Astrocyte (in vitro differentiated cells and primary cell): ENCODE results near the gene HSD17B2.
A peak's percentile ranks its signal among the peaks of the same experiment; 100 is the strongest.

Source experiments
- EZH2 ChIP-seq: IDR thresholded peaks from 2 replicates; pipeline ENCODE4 v1.6.1; 2012; ENCODE audit warnings: mild to moderate bottlenecking, low read length, inconsistent platforms; ENCODE audit not compliant: insufficient read depth
- TF ChIP-seq, protein P1 (sequence below): IDR thresholded peaks from 2 replicates; pipeline ENCODE4 v1.5.1; 2011; ENCODE audit warnings: low read depth, mild to moderate bottlenecking, inconsistent platforms, low read length, moderate library complexity; ENCODE audit not compliant: insufficient read depth

DNA sequence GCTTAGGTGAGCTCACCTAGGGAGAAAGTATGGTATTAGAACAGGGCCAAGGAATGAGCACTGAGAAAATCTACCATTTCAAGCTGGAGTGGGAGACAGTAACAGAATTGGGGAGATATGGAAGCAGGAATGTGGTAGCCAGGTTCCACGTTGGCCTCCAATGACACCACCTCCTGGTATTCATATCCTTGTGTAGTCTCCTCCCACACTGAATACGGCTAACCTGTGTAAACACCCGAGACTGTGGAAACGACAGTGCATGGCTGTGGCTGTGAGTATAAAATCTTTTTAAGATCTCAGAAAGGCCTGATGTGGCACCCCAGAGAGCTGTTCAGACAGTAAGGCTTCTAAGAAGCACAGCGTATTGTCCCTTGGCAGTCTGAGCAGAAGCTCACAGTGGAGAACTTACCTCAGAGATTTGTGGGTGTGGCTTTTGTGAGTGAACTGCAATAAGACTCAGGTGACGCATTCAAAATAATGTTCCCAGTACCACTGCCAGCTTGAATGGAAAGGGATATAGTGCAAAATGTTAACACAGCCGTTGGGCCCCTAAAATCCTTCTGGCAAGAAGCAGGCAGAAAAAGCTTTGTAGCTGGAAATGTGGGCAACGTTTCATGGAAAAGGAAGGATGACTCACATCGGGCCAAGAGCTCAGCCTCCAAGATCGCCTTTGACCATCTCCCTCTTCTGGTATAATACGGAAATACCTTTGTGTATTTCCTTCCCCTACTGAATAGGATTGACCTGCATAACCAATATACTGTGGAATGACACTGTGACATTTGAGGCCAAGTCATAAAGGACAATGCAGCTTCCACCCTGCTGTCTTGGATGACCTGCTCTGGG is 38.2 kb upstream of the HSD17B2 start:
- TF ChIP-seq, protein P1, sequence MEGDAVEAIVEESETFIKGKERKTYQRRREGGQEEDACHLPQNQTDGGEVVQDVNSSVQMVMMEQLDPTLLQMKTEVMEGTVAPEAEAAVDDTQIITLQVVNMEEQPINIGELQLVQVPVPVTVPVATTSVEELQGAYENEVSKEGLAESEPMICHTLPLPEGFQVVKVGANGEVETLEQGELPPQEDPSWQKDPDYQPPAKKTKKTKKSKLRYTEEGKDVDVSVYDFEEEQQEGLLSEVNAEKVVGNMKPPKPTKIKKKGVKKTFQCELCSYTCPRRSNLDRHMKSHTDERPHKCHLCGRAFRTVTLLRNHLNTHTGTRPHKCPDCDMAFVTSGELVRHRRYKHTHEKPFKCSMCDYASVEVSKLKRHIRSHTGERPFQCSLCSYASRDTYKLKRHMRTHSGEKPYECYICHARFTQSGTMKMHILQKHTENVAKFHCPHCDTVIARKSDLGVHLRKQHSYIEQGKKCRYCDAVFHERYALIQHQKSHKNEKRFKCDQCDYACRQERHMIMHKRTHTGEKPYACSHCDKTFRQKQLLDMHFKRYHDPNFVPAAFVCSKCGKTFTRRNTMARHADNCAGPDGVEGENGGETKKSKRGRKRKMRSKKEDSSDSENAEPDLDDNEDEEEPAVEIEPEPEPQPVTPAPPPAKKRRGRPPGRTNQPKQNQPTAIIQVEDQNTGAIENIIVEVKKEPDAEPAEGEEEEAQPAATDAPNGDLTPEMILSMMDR = peak; percentile 31
- TF ChIP-seq EZH2 = no peak
